NB4 (cell line): ENCODE measurements around the gene KLHL26.

ENCODE experiments used
- DNase-seq: peaks from one replicate; pipeline ENCODE4 v3.0.0; 2010; ENCODE audit warnings: low read depth
- H3K4me3 ChIP-seq: one replicate; pipeline ENCODE4 v1.5.1; 2011; ENCODE audit warnings: mild to moderate bottlenecking, low read depth, low read length, moderate library complexity
- CTCF ChIP-seq: IDR thresholded peaks from one replicate; pipeline ENCODE4 v1.5.1; 2012; ENCODE audit warnings: low read depth, low read length
- MAX ChIP-seq: IDR thresholded peaks from 2 replicates; pipeline ENCODE4 v1.6.1; 2011; ENCODE audit warnings: low read depth, low read length
- MYC ChIP-seq: IDR thresholded peaks from 2 replicates; pipeline ENCODE4 v1.6.1; 2011; ENCODE audit warnings: low read depth, low read length
- POLR2A ChIP-seq: IDR thresholded peaks from 2 replicates; pipeline ENCODE4 v1.6.1; 2011; ENCODE audit warnings: mild to moderate bottlenecking; ENCODE audit not compliant: insufficient read length; ENCODE audit errors: extremely low read depth

Gene KLHL26

GRCh38 chr19:18651300-18651699 lies 14.5 kb downstream of the KLHL26 start:
- no peak for TF ChIP-seq CTCF
- TF ChIP-seq MYC: no peak
- TF ChIP-seq MAX: no peak
- no peak for TF ChIP-seq POLR2A
- DNase-seq: no peak
- H3K4me3 ChIP-seq: no peak overlapping the region

- no peak for DNase-seq
- H3K4me3 ChIP-seq: no peak overlapping the region
- TF ChIP-seq MYC (no peak), MAX (no peak), POLR2A (no peak), CTCF (no peak)
Measured at GRCh38 chr19:18651733-18652132, 14.9 kb downstream of the KLHL26 start.

GRCh38 chr19:18653853-18654252 lies 17.0 kb downstream of the KLHL26 start:
- no peak overlapping the region for H3K4me3 ChIP-seq
- no peak for TF ChIP-seq MYC
- TF ChIP-seq MAX: no peak
- TF ChIP-seq CTCF: no peak
- DNase-seq: no peak

- TF ChIP-seq MYC (no peak), MAX (no peak), POLR2A (no peak), CTCF (no peak)
- DNase-seq: no peak
- no peak overlapping the region for H3K4me3 ChIP-seq
Measured at GRCh38 chr19:18654469-18654868, 17.6 kb downstream of the KLHL26 start.

- H3K4me3 ChIP-seq: no peak overlapping the region
- TF ChIP-seq CTCF (no peak), POLR2A (no peak), MAX (no peak), MYC (no peak)
- no peak for DNase-seq
Measured at GRCh38 chr19:18655173-18655844, 18.5 kb downstream of the KLHL26 start.
